K562 (cell line): ENCODE data around the gene PLGRKT.

ENCODE experiments used
- CTCF ChIP-seq, 3 experiments: IDR thresholded peaks in 2 of 3; conservative IDR thresholded peaks in 1 of 3; 2 replicates each; pipeline ENCODE4 v1.5.1; 2011 to 2012; ENCODE audit warnings: low read length in 3 of 3, mild to moderate bottlenecking in 3 of 3, control low read depth in 2 of 3, improper control_type of control experiment in 1 of 3, inconsistent platforms in 1 of 3, low read depth in 1 of 3, mixed read lengths in 1 of 3, moderate library complexity in 1 of 3; ENCODE audit not compliant: insufficient read depth in 2 of 3
- NRF1 ChIP-seq, 2 experiments: fragments of 450-650 bp; IDR thresholded peaks in 1 of 2; conservative IDR thresholded peaks in 1 of 2; 2 replicates each; pipeline ENCODE4 v1.6.1; 2014; ENCODE audit warnings: mild to moderate bottlenecking in 2 of 2
- SMAD4 ChIP-seq: fragments of 250-450 bp; sonication (Bioruptor Pico); conservative IDR thresholded peaks from 2 replicates; pipeline ENCODE4 v1.8.0; 2021; ENCODE audit warnings: inconsistent platforms, mild to moderate bottlenecking, moderate library complexity
- SMC3 ChIP-seq: conservative IDR thresholded peaks from 2 replicates; pipeline ENCODE4 v1.6.1; 2011; ENCODE audit warnings: low read depth, low read length, improper control_type of control experiment; ENCODE audit not compliant: insufficient read depth
- ZNF143 ChIP-seq: sonication (generic); formaldehyde crosslinking; IDR thresholded peaks from 2 replicates; pipeline ENCODE4 v1.9.0; 2022; ENCODE audit warnings: mild to moderate bottlenecking, missing genetic modification reagents
- ZNF347 ChIP-seq: fragments of 450-650 bp; formaldehyde crosslinking; IDR thresholded peaks from 2 replicates; pipeline ENCODE4 v1.4.0; 2020; ENCODE audit warnings: low read depth, mild to moderate bottlenecking, moderate library complexity
- TF ChIP-seq, protein P1 (sequence below): fragments of 150-350 bp; IDR thresholded peaks from 2 replicates; pipeline ENCODE4 v1.6.1; 2014; ENCODE audit warnings: low read depth, mild to moderate bottlenecking, low read length, borderline replicate concordance

- TF ChIP-seq, protein P1, sequence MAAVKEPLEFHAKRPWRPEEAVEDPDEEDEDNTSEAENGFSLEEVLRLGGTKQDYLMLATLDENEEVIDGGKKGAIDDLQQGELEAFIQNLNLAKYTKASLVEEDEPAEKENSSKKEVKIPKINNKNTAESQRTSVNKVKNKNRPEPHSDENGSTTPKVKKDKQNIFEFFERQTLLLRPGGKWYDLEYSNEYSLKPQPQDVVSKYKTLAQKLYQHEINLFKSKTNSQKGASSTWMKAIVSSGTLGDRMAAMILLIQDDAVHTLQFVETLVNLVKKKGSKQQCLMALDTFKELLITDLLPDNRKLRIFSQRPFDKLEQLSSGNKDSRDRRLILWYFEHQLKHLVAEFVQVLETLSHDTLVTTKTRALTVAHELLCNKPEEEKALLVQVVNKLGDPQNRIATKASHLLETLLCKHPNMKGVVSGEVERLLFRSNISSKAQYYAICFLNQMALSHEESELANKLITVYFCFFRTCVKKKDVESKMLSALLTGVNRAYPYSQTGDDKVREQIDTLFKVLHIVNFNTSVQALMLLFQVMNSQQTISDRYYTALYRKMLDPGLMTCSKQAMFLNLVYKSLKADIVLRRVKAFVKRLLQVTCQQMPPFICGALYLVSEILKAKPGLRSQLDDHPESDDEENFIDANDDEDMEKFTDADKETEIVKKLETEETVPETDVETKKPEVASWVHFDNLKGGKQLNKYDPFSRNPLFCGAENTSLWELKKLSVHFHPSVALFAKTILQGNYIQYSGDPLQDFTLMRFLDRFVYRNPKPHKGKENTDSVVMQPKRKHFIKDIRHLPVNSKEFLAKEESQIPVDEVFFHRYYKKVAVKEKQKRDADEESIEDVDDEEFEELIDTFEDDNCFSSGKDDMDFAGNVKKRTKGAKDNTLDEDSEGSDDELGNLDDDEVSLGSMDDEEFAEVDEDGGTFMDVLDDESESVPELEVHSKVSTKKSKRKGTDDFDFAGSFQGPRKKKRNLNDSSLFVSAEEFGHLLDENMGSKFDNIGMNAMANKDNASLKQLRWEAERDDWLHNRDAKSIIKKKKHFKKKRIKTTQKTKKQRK = no peak
- TF ChIP-seq SMC3 = no peak
- TF ChIP-seq ZNF143 (CRISPR knock-in tag) = no peak
- TF ChIP-seq CTCF (IDR thresholded peaks at IDR 0.05 in 2 of 3, conservative IDR thresholded peaks at IDR 0.05 in 1 of 3; ENCODE audit: insufficient read depth in 2 of 3, low read depth in 1 of 3, low read length in 3 of 3) = no peak
- no peak for TF ChIP-seq ZNF347 (CRISPR knock-in tag)
- TF ChIP-seq NRF1 (conservative IDR thresholded peaks at IDR 0.05 in 1 of 2, IDR thresholded peaks at IDR 0.05 in 1 of 2) = no peak
- no peak for TF ChIP-seq SMAD4 (CRISPR knock-in tag)
Observed at GRCh38 chr9:5336688-5337087, 101.0 kb downstream of the PLGRKT start.
